Astrocyte (in vitro differentiated cells and primary cell): ENCODE data around the gene GRAMD2A.

Experiments used
- EZH2 ChIP-seq: IDR thresholded peaks from 2 replicates; pipeline ENCODE4 v1.6.1; 2012; ENCODE audit warnings: mild to moderate bottlenecking, low read length, inconsistent platforms; ENCODE audit not compliant: insufficient read depth
- TF ChIP-seq, protein P1 (sequence below): IDR thresholded peaks from 2 replicates; pipeline ENCODE4 v1.5.1; 2011; ENCODE audit warnings: low read depth, mild to moderate bottlenecking, inconsistent platforms, low read length, moderate library complexity; ENCODE audit not compliant: insufficient read depth

DNA sequence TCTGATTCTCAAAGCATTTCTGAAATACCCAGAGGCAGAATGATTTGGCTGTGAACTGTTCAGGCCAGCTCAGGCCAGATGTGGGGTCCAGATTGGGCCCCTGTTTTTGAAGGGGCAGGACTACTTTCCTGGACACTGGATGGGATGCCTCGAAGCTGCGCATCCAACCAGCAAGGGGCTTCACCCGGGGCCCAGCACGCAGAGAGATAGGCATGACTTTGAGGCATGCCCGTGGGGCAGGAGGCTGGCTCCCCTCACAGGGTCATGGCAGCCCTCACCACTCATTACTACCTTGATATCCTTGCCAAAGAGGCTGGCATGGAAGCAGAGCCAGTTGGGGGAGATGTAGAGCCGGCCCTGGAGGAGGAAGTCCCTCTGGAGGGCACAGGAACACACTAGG is 30.1 kb downstream of the GRAMD2A start:
- TF ChIP-seq, protein P1, sequence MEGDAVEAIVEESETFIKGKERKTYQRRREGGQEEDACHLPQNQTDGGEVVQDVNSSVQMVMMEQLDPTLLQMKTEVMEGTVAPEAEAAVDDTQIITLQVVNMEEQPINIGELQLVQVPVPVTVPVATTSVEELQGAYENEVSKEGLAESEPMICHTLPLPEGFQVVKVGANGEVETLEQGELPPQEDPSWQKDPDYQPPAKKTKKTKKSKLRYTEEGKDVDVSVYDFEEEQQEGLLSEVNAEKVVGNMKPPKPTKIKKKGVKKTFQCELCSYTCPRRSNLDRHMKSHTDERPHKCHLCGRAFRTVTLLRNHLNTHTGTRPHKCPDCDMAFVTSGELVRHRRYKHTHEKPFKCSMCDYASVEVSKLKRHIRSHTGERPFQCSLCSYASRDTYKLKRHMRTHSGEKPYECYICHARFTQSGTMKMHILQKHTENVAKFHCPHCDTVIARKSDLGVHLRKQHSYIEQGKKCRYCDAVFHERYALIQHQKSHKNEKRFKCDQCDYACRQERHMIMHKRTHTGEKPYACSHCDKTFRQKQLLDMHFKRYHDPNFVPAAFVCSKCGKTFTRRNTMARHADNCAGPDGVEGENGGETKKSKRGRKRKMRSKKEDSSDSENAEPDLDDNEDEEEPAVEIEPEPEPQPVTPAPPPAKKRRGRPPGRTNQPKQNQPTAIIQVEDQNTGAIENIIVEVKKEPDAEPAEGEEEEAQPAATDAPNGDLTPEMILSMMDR, result no peak
- TF ChIP-seq EZH2, result no peak
